GM21723 (cell line): ENCODE results near the gene GEMIN5.
"Not testable (repeated sequence)": the region's sequence is repeated elsewhere in the genome, so short reads cannot be mapped to it uniquely, and the experiment has no call there.

ENCODE experiments used
- ATAC-seq: cut with Tn5 transposase; IDR thresholded peaks from one replicate; pipeline ENCODE4 v1.9.1; 2021; ENCODE audit warnings: mild to moderate bottlenecking, moderate library complexity; ENCODE audit not compliant: unreplicated experiment

GEMIN5 gene

GRCh38 chr5:154937718-154938466 lies at the start of gene GEMIN5:
Gene GEMIN5, minus strand, starts transcription at chr5:154938211. Its CDS starts 78 bp downstream, at chr5:154938133.
- ATAC-seq: peak; percentile 85

- ATAC-seq: no peak
Measured at GRCh38 chr5:154986151-154986550, 48.1 kb upstream of the GEMIN5 start.

DNA sequence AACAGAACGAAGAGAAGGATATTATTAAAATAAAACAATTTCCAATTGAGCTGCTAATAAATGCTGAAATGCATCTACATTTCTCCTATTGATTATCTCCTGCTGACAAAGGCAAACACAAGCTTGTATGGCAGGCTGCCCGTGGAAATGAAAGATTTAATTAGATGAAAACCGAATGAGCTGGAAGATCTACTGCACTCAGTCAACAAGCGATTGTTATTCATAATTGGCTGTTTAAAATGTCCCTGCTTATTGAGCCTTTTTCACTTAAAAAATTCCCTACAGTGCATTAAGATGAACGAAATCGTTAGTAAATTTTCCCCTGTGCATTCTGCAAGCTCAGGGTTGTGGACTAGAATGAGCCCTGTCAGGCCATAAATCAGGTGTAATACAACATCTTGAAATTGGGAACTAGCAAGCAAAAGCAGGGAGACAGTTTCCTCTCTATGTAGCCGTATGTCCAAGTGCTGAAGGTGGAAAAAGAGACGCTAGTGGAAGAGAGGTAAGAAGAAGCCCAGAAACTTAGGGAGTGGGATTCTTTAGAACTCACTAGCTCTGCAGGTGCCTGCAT lies 47.0 kb upstream of the GEMIN5 start:
- no peak for ATAC-seq

- not testable (repeated sequence) for ATAC-seq
Measured at GRCh38 chr5:154978294-154978693, 40.3 kb upstream of the GEMIN5 start.

GRCh38 chr5:154977409-154977808 lies 39.4 kb upstream of the GEMIN5 start:
- ATAC-seq: no peak

DNA sequence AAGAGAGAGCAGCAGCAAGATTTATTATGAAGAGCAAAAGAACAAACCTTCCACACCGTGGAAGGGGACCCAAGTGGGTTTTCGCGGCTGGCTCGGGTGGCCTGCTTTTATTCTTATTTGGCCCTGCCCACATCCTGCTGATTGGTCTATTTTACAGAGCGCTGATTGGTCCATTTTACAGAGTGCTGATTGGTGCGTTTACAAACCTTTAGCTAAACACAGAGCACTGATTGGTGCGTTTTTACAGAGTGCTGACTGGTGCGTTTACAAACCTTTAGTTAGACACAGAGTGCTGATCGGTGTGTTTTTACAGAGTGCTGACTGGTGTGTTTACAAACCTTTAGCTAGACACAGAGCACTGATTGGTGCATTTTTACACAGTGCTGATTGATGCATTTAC lies 38.1 kb upstream of the GEMIN5 start:
- not testable (repeated sequence) for ATAC-seq

DNA sequence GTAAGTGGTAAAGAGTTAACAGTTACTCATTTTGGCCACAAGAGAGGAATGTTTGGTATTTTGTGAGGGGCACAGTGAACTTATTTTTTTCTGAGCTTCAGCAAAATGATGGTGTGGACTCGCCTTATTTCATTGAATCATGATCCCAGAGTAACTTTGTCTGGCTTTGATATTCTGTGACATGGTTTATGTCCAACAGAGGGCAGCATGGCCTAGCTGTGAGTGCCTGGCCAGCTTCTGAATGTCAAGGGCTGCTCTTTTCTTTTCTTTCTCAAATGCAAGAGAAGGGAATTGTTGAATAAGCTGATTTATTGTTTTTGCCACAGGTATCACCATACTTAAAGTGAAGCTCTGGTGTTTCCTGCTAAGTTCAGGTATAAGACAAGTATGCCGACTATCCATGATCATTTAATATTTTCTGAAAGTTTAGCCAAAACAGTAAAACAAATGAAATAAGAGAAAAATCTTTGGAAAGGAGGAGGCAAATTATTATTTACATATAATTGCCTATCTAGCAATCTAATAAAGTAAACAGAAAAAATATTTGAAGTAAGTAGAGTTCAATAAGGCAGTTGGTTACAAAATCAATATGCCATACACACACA lies 34.6 kb upstream of the GEMIN5 start:
- ATAC-seq: no peak

GRCh38 chr5:154971501-154971900 lies 33.5 kb upstream of the GEMIN5 start:
- ATAC-seq: no peak

- no peak for ATAC-seq
Measured at GRCh38 chr5:154970759-154971158, 32.7 kb upstream of the GEMIN5 start.

DNA sequence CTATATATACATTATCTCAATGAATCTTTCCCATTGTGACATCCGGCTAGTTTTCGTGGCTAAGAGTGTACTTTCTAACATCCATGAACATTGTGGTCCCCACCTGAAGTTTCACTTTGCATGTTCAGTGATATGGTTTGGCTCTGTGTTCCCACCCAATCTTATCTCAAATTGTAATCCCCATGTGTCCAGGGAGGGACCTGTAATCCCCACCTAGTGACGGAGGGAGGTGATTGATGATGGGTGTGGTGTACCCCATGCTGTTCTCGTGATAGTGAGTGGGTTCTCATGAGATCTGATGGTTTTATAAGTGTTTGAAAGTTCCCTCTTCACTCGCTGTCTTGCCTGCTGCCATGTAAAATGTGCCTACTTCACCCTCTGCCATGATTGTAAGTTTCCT lies 30.9 kb upstream of the GEMIN5 start:
- ATAC-seq: no peak

DNA sequence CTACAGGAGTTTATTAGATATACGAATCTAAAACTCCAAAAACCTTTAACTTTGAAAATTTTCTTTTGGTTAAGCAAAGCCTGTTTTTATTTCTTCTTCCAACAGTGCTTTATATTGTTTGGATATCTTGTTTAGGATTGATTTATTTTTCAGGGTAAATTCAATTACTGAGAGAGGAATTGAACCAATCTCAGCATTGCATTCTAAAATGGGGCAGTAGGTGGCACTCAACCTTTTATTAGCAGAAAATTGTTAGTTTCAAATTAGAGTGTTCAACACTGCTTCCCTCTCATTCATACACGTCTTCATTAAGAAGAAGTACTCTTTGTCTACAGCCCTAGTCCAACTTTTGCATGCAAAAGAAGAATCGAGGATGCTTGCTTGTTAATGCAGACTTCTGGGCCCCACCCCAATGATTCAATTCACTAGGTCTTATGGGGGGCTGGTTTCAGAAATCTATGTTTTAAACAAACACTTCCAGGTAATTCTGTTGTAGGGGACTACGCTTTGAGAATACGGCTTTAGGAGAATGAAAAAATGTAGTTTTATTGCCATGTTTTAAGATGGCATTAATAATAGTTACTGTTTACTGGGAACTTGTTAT lies 29.5 kb upstream of the GEMIN5 start:
- ATAC-seq: no peak

GRCh38 chr5:154966874-154967273 lies 28.9 kb upstream of the GEMIN5 start:
- ATAC-seq: no peak

DNA sequence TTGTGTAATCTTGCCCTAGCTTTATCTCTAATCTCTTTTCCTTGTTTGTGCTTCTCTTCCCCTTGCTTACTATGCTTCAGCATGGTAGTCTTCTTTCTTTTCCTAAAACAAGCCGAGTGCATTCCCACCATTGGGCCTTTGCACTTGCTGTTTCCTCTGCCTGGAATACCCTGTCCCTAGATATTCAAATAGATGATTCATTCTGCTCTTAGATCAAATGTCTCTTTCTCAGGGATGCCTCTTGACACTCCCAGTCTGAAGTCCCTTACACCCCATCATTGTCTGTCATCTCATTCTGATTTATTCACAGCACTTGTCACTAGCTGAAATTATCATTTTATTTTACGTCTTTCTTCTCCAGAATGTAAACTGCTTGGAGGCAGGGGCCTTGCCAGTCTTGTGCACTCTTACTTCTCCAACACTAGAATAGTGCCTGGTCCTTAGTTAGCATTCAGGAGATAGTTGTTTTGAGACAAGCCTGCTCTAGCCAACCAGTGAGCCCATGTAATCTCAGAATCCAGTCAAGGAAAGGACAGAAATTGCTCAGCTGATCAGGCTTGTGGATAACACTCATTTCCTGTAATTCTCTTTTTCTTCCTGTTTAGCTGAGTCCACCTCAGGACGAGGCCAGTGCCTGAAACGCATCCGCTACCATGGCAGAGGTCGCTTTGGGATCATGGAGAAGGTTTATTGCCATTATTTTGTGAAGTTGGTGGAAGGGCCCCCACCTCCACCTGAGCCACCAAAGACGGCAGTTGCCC lies 28.2 kb upstream of the GEMIN5 start:
- ATAC-seq: no peak

DNA sequence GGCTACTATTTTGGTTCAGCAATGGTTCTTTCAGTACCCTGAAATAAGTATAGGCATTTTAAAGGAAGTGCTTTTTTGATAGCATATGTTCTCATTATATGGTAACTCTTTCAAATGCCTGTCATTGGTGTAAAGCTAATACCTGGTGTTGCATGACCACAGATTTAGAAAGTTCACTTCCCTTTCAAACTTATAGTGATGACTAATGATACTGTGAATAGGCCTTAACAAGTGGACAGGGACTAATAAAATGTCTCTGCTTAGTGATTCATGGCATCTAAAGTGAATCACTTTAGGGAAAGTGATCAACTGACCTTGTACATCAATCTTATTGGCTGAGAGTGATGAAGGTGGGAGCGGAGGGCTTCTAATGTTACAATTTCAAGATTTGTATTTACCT lies 24.5 kb upstream of the GEMIN5 start:
- peak; percentile 96 for ATAC-seq

DNA sequence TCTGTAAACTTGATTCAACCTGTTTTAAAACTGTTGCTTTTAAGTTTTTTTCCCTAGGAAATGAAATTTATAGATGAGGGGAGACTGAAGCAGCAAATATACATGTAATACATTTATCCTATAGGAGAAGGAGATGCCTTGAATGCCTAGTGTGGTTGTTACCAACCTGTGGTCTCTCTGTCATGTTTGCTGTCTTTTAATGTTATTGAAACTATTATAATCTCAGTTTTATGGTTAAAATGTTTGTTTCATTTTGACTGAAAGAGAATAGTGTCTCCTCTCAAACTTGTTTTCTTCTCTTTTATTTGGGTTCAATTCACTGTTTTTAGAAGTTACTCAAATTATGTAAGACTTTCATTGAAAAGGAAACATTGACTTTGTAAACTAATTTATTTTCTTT lies 18.7 kb upstream of the GEMIN5 start:
- ATAC-seq: no peak

DNA sequence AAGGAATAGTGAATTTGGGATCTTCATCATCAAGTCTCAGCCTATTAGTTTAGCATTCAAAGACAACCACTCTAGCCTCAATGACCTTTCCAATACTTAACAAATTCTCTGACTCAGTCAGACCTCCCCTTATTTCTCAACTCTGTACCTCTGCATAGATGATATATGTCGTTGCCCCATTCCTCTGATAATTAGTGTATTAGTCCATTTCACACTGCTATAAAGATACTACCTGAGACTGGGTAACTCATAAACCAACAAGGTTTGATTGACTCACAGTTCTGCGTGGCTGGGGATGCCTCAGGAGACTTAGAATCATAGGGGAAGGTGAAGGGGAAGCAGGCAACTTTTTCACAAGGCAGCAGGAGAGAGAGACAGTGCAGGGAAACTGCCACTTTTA lies 11.8 kb upstream of the GEMIN5 start:
- ATAC-seq: no peak

DNA sequence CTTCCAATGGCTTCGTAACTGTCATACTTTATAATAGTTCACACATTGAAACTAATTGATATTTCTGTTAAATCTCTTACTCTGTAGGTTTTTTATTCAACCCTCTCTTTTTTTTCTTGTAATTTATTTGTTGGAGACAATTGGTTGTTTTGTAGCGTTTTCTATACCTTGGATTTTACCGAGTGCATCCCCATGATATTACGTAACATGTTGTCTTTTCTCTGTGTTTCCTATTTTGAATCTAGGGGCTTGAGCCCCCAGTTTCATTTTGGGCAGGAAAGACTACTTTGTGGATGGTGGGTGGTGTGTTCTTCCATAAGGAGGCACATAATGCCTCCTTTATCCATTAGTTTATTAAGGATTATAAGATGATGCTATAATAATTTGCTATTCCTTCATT lies 10.3 kb upstream of the GEMIN5 start:
- no peak for ATAC-seq

- no peak for ATAC-seq
Measured at GRCh38 chr5:154947778-154948177, 9.8 kb upstream of the GEMIN5 start.

GRCh38 chr5:154945695-154946301 lies 7.8 kb upstream of the GEMIN5 start:
- no peak for ATAC-seq

- no peak for ATAC-seq
Measured at GRCh38 chr5:154944716-154945115, 6.7 kb upstream of the GEMIN5 start.

GRCh38 chr5:154943527-154943926 lies 5.5 kb upstream of the GEMIN5 start:
- no peak for ATAC-seq
